Measurements from ENCODE around the gene TAS2R9.
"Not testable (repeated sequence)": the region's sequence is repeated elsewhere in the genome, so short reads cannot be mapped to it uniquely, and the experiment has no call there.

Gene TAS2R9, protein sequence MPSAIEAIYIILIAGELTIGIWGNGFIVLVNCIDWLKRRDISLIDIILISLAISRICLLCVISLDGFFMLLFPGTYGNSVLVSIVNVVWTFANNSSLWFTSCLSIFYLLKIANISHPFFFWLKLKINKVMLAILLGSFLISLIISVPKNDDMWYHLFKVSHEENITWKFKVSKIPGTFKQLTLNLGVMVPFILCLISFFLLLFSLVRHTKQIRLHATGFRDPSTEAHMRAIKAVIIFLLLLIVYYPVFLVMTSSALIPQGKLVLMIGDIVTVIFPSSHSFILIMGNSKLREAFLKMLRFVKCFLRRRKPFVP

GRCh38 chr12:10810068-10810467, at the start of gene TAS2R9:
Gene TAS2R9, minus strand, starts transcription at chr12:10810168. Its CDS starts 93 bp downstream, at chr12:10810075.
- ATAC-seq (no peak), DNase-seq (no peak)

DNA sequence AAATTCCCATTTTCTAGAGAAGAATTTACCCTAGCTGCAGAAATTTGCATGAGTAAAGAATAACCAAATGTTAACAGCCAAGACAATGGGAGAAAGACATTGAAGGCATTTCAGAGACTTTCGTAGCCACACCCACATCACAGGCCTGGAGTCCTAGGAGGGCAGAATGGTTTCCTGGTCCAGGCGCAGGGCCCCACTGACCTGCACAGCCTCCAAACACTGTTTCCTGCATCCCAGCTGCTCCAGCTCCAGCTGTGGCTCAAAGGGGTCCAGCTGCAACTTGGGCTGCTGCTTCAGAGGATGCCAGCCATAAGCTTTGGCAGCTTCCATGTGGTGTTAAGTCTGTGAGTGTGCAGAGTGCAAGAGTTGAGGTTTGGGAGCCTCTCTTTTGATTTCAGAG, 45.8 kb upstream of the TAS2R9 start:
- ATAC-seq (no peak), DNase-seq (no peak)

GRCh38 chr12:10853776-10854175, 43.8 kb upstream of the TAS2R9 start:
- DNase-seq = no peak
- ATAC-seq = no peak

DNA sequence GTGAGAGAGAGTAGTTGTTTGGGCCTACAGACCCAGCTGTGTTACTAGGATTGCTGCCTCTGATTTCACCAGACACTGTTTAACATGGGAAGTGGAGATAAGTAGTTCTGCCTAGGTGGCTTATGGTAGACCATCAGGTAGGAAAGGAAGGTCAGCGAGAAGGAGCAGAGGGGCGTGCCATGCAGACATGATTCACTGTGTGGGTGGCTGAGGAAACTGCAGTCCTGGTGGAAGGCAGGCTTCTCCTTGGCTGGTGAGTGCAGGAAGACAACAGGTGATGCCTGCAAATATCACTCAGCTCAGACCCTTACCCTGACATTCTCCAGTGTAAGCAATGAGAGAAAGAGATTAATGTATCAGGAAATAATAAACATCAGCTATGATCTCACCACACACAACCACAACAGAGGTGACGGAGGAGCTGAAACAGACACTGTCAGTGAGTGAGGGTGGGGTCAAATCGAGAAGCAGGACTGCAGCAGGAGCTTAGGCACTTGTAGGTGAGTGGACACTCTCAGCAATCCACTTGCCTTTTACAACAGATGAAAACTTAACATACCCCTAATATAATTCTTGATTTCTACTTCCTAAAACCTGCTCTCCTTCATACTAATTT, 41.4 kb upstream of the TAS2R9 start:
- DNase-seq (no peak), ATAC-seq (peak; percentile 51)

GRCh38 chr12:10849425-10849878, 39.5 kb upstream of the TAS2R9 start, which contains the start of gene PRR4:
Gene PRR4, minus strand, starts transcription at chr12:10849475. Its CDS starts 38 bp downstream, at chr12:10849437.
- no peak for DNase-seq

DNA sequence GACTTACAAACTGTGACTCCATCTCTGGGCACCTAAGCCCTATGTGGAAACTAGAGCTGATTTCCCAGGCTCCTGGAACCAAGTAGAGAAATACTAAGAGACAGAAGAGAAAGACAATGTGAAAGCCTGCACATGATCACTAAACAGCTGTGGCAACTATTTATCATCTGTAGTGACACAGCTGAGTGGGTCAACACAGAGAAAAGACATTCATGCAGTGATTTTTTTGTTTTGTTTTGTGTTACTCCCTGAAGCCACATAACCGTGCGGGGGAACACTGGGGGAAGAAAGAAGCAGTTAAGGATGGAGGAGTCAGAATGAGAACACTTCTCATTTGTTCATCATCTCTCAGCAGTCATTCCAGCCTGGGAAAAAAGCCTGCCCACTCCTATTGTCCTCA, 37.8 kb upstream of the TAS2R9 start:
- ATAC-seq (no peak), DNase-seq (no peak)

More at GRCh38 chr12:10849425-10849878, 39.5 kb upstream of the TAS2R9 start, which contains the start of gene PRR4:
- ATAC-seq = no peak

DNA sequence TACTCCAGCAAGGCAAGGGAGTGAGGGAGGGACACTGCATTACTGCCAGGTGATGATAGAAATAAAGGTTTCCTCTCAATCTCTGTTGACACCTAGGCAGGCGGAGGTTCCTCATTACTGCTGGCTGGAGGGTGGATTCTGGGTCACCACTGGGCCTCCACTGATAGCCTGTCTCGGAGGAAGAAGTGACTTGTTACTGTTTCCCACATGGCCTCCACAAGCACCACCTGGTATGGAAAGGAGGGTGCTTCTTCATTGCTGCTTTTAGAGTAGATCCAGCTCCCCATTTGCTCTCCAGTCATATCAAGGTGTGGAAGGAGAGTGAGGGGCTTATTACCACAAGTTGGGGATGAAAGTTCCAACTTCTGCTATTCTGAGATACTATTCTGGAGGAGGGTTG, 32.9 kb upstream of the TAS2R9 start:
- ATAC-seq = no peak
- DNase-seq = no peak

DNA sequence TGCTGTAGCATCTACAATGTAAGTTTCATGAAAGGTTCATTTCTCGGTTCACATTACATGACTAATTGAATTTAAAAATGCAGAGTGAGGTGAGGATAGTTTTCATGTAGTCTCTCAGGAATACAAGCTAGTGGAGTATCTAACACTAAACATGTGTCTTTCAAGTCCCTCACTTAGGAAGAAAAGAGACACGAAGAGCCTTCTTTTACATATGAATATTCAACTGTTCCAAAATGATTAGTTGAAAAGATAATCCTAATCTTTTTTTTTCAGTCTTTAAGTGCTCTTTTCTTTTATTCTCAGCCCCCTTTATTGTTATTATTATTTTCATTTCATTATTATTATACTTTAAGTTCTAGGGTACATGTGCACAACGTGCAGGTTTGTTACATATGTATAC, 28.5 kb upstream of the TAS2R9 start:
- DNase-seq (no peak), ATAC-seq (no peak)

DNA sequence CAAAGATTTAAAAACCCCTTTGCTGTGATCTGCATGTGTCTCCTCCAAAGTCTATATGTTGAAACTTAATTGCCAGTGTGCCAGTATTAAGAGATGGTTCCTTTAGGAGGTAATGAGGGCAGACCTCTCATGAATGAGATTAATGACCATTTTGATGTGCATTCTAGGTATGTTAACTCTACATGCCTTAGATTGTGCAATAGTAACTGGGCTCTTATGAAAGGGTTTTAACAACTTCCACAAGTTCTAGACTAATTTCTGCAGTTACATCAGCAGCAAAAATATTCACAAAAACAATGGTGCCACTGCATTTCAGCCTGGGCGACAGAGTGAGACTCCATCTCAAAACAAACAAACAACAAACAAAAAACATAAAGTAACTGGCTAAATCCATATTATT, 20.0 kb upstream of the TAS2R9 start:
- no peak for ATAC-seq
- no peak for DNase-seq

DNA sequence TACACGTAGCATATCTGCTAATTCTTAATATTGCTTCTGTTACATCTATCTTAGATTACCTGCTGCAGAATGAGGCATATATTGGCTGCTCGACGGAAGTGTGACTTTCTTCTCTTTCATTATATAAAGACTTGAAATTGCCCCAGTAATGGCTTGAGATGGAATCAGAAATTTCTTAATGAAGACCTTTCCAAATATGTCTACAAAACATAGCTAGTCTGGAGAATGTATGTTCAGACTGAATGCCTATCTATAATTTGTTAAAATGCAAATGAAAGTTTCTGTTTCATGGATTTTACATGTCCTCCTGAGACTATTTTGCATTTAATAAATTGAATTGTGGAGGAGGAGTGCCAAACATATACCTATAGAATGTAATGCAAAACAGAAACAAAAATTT, 16.3 kb upstream of the TAS2R9 start, which contains the start of gene TAS2R10:
Gene TAS2R10 (minus strand): TSS at position 101 of the 400 bp plus-strand sequence. CDS start 89 bp downstream, at position 12.
- DNase-seq = no peak

GRCh38 chr12:10824957-10825356, 15.0 kb upstream of the TAS2R9 start:
- DNase-seq (no peak), ATAC-seq (no peak)

More for the DNA sequence above, 16.3 kb upstream of the TAS2R9 start, which contains the start of gene TAS2R10:
- ATAC-seq = no peak

DNA sequence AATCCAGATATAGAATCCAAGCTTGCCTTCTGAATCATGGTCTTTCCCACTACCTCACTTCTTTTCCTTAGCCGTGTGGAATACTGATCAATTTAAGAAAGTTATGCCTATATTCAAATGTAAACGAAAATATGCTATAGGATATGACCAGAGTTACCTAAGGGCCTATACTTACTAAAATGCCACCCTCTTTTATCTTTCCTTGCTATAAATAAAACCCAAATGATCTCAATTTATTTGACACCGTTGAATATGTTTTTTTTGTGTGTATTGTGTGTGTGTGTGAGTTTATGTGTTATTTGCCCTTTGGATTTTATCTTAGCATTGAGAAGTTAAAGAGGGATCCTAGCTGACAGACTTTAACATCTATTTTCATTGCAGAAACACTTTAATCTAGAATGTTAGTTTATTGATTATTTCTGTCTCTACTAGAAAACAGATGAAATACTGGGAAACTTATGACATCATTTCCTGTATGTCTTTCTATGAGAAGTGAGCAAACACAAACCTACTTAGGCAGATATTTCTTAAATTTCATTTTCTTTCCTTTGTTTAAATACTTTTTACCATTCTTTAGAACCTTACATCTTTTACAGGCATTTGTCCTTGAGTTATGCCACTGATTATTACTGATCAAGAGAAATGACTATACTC, 2.0 kb upstream of the TAS2R9 start:
- no peak for DNase-seq
- ATAC-seq = no peak

GRCh38 chr12:10807186-10807585, 2.8 kb downstream of the TAS2R9 start, which contains the start of gene TAS2R8:
Gene TAS2R8, minus strand, starts transcription at chr12:10807286. Its CDS starts 306 bp downstream, at chr12:10806980.
- ATAC-seq = no peak
- DNase-seq = no peak

DNA sequence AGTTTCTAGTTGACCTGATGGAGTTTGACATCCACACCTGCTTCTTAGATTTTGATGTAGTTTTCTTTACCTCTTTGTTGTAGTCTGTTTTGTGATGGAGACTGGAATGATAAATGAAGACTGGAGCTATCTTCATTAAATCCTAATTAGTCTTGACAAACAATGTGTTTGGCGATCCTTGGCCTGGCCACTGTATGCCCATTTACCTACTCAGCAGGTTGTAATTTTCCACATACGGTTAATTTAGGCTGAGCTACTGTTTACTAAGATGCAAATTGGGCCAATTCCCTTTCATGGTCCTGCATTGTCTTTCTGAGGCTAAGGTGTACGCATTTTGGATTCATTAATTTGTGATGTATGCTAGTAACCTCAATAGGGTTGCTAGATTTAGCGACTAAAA, 7.4 kb downstream of the TAS2R9 start, which contains the start of gene TAS2R7:
Gene TAS2R7 (minus strand): TSS at position 41 of the 400 bp plus-strand sequence. CDS start 57 bp downstream, outside the sequence.
- no peak for ATAC-seq
- no peak for DNase-seq

GRCh38 chr12:10801741-10802140, 8.2 kb downstream of the TAS2R9 start:
- DNase-seq = no peak
- no peak for ATAC-seq

DNA sequence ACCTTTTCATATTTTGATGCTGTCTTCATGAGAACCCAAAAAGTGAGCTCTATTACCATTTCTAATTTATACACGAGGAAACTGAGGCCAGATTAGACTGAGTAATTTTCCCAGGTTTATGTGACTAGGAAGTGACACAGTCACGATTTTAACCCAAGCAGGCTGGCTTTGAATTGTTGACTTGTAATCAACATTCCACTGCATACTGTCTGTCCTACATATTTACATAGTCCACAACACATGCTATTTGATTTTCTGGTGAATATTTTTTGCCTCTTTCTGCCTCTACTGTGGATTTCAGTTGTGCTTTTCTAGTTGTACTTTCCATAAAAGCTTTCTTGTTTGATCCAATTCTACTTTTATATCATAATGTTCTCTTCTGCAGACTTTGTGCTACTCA, 15.7 kb downstream of the TAS2R9 start:
- ATAC-seq (no peak), DNase-seq (no peak)

DNA sequence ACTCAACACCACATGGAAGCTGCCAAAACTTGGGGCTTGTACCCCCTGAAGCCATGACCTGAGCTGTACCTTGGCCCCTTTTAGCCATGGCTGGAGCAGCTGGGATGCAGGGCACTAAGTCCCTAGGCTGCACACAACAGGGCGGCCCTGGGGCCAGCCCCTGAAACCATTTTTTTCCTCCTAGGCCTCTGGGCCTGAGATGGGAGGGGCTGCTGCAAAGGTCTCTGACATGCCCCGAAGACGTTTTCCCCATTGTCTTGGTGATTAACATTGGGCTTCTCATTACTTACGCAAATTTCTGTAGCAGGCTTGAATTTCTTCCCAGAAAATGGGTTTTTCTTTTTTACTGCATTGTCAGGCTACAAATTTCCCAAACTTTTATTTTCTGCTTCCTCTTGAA, 18.2 kb downstream of the TAS2R9 start:
- ATAC-seq, DNase-seq: not testable (repeated sequence)

DNA sequence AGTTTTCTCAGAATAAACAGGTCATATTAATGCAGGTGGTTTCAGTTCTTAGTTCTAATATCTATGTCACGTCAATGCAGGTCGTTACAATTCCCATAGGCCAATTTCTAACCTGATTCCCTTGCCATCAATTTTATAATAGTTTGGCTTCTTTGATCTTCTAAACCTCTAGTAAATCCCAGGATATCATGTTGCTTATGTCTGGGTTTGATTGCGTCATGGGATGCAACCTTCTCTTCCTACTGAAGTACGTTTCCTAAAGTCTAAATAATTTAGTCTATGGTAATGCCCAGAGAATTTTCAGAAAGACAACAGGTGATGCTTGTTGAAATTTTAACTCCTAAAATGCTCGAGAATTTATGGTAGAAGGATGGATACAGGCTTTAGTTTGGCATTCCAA, 26.7 kb downstream of the TAS2R9 start:
- ATAC-seq = no peak
- no peak for DNase-seq

DNA sequence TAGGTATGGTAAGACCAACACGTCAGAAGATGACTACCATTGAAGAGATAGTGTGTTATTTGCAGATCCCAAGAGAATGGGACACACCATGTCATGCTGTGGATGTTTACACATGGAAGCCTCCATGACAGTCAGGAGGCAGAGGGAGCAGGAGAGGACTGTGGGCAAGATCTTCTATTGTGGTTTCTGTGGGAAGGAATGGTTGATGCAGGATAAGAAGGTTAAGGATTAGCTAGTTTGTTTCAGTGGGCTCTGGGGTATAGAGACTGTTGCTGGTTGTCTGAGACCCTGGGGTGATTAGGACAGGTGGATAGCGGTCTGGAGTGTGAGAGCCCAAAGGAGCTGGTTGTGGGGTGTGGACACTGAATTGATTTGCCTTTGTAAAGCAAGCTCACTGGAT, 30.9 kb downstream of the TAS2R9 start:
- no peak for ATAC-seq
- DNase-seq = no peak

DNA sequence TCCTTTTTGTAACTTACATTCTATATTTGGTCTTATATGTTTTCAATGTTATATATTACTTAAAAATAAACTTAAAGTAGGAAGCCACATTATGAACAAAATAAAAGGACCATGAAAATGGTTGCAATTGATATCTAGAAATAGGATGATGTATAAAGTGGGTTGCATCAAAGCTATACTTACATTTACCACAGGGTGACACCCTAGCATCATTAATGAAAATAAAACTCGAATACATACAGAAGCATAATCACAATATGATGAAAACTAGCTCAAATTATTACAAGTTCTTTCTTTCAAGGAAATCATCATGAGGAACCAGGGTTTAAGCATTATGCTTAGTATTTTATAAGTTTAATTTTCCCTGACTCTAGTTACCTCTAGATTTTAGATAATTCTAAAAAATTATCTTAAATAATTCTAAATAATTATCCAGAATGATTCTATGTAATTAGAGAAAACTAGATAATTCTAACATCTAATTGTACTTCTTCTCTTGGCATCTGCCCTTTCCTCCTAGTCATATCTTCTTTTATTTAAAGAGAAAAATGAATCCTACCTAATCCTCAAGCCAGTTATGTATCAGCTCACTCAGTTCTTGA, 38.7 kb downstream of the TAS2R9 start:
- ATAC-seq (no peak), DNase-seq (no peak)

- DNase-seq (no peak), ATAC-seq (no peak)
Observed at GRCh38 chr12:10759657-10760056, 50.3 kb downstream of the TAS2R9 start.

Data from stimulated activated naive CD8-positive, alpha-beta T cell treated with anti-CD3 and anti-CD28 coated beads, Interleukin-15, Interleukin-2, amounts not matched to agents 100 U/mL and 50 U/mL, for 24 hours (primary cell).